SJSA1 (cell line): ENCODE measurements around the gene ANXA5. TPM values are rescaled to one million over a fixed set of nuclear protein-coding genes. Genes with fewer than 3 reads are reported as not detected.

ENCODE experiments used
- DNase-seq, 2 experiments: peaks; one replicate each; pipeline ENCODE4 v3.0.0-alpha.2; 2015 to 2020; ENCODE audit warnings: low spot score in 2 of 2, low read depth in 1 of 2
- H3K27ac ChIP-seq: fragments of 250-450 bp; sonication (Bioruptor Pico); 2 replicates; pipeline ENCODE4 v1.5.1; 2020; ENCODE audit warnings: mild to moderate bottlenecking, moderate library complexity
- H3K27me3 ChIP-seq: fragments of 250-450 bp; sonication (Bioruptor Pico); replicated peaks from 2 replicates; pipeline ENCODE4 v1.5.1; 2020; ENCODE audit warnings: mild to moderate bottlenecking, moderate library complexity
- H3K36me3 ChIP-seq: fragments of 250-450 bp; sonication (Bioruptor Pico); 2 replicates; pipeline ENCODE4 v1.5.1; 2020; ENCODE audit warnings: mild to moderate bottlenecking
- H3K4me1 ChIP-seq: fragments of 250-450 bp; sonication (Bioruptor Pico); replicated peaks from 2 replicates; pipeline ENCODE4 v1.6.1; 2021; ENCODE audit warnings: mild to moderate bottlenecking
- H3K4me3 ChIP-seq: fragments of 250-450 bp; sonication (Bioruptor Pico); 2 replicates; pipeline ENCODE4 v1.5.1; 2020; ENCODE audit warnings: mild to moderate bottlenecking
- H3K9me3 ChIP-seq: fragments of 250-450 bp; sonication (Bioruptor Pico); replicated peaks from 2 replicates; pipeline ENCODE4 v1.5.1; 2020; ENCODE audit warnings: mild to moderate bottlenecking
- total RNA-seq: library from RNA; depleted of rRNA; stranded (reverse); fragments of >200 nt; shearing (Covaris generic); gene quantifications from 2 replicates; pipeline ENCODE4 v1.2.3, GENCODE V29; 2014

ANXA5 gene
- total RNA-seq, 1 experiment from 2014 or later = 1,014 TPM

- no peaks in the 10 kb centered on the region for H3K9me3 ChIP-seq
- no peak overlapping the region for H3K4me3 ChIP-seq
- no peaks in the 10 kb centered on the region for H3K36me3 ChIP-seq
- DNase-seq = no peak
- H3K27ac ChIP-seq = no peak overlapping the region
- peaks cover 15% of the 10 kb centered on the region for H3K4me1 ChIP-seq
- H3K27me3 ChIP-seq = no peaks in the 10 kb centered on the region
These were observed 5.4 kb upstream of the ANXA5 start for GRCh38 chr4:121702136-121702535.

DNA sequence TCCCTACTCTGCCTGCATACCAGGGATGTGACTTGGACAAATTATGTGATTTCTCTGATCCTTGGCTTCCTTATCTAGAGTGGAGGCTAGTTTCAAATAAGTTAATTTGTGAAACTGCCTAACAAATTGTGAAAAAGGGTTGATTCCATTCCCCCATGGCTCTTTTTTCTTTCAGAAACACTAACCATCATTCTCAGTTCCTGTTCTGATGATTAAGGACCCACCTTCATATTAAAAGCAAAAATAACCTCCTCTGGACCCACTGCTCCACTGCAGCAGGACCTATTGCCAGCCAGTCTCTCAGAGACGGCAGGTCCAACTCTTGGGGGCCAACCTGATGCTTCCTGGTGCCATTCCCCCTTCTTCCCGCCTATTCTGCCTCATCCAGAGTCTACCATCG lies 4.5 kb upstream of the ANXA5 start:
- H3K9me3 ChIP-seq = 0 out of 2 replicates have a peak, but pooled peaks cover 3% of the 10 kb centered on the region
- no peak overlapping the region for H3K4me3 ChIP-seq
- peaks cover 5% of the 10 kb centered on the region for H3K36me3 ChIP-seq
- no peaks in the 10 kb centered on the region for H3K27me3 ChIP-seq
- DNase-seq = no peak
- H3K4me1 ChIP-seq = peaks cover 7% of the 10 kb centered on the region
- no peak overlapping the region for H3K27ac ChIP-seq

DNA sequence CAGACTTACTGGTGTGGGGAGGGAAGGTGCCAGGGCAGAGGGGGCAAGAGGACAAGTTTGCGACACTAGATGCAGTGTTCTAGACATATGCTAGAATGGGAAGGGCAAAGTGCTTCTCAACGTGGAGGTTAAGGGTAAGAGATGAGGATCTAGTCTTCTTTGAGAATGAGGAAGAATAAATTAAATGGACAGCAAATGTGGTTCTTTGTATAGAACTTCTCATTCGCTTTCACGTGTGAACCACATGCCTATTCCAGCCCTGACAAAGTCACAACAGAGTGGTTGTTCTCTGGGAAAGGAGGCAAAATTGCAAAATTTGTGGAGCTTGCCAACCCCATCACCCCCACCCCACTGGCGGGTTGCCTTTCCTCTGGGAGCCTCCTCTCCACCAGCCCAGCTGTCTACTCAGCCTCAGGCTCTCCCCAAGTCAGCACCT lies 1.5 kb upstream of the ANXA5 start:
- peaks cover 28% of the 10 kb centered on the region for H3K36me3 ChIP-seq
- no peak overlapping the region for H3K4me3 ChIP-seq
- DNase-seq = no peak
- H3K4me1 ChIP-seq = peaks cover 12% of the 10 kb centered on the region
- no peaks in the 10 kb centered on the region for H3K27me3 ChIP-seq
- 0 out of 2 replicates have a peak, but pooled peaks cover 3% of the 10 kb centered on the region for H3K9me3 ChIP-seq
- H3K27ac ChIP-seq = no peak overlapping the region

- Histone ChIP-seq H3K9me3 (0 out of 2 replicates have a peak, but pooled peaks cover 3% of the 10 kb centered on the region), H3K4me1 (peaks cover 16% of the 10 kb centered on the region), H3K27me3 (no peaks in the 10 kb centered on the region), H3K36me3 (peaks cover 35% of the 10 kb centered on the region), H3K4me3 (peak overlapping the region; percentile 97), H3K27ac (peak overlapping the region; percentile 91)
- DNase-seq = no peak
These were observed 784 bp upstream of the ANXA5 start for GRCh38 chr4:121697564-121697963.

GRCh38 chr4:121696170-121696580 lies 605 bp downstream of the ANXA5 start:
- DNase-seq = peak; percentile 71
- Histone ChIP-seq H3K4me3 (peak overlapping the region; percentile 97), H3K27me3 (no peaks in the 10 kb centered on the region), H3K4me1 (peaks cover 30% of the 10 kb centered on the region), H3K36me3 (peaks cover 46% of the 10 kb centered on the region), H3K27ac (peak overlapping the region; percentile 91), H3K9me3 (0 out of 2 replicates have a peak, but pooled peaks cover 3% of the 10 kb centered on the region)

DNA sequence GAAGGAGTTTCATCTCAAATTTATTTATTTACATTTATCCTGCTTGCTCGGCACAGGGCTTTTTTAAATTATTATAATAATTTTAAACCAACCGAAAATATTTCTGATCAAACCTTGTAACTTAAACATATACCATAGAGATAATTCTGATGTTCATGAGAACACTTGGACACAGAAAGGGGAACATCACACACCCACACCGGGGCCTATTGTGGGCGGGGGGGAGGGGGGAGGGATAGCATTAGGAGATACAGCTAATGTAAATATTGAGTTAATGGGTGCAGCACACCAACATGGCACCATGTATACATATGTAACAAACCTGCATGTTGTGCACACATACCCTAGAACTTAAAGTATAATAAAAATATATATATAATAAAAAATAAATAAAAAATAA lies 2.9 kb downstream of the ANXA5 start:
- Histone ChIP-seq H3K4me1 (peaks cover 51% of the 10 kb centered on the region), H3K27ac (no peak overlapping the region)
- DNase-seq = no peak

GRCh38 chr4:121693450-121693849 lies 3.3 kb downstream of the ANXA5 start:
- Histone ChIP-seq H3K4me1 (peaks cover 55% of the 10 kb centered on the region), H3K27ac (no peak overlapping the region), H3K36me3 (peaks cover 65% of the 10 kb centered on the region), H3K9me3 (0 out of 2 replicates have a peak, but pooled peaks cover 3% of the 10 kb centered on the region), H3K27me3 (no peaks in the 10 kb centered on the region), H3K4me3 (no peak overlapping the region)
- DNase-seq = no peak

More for the DNA sequence above, 2.9 kb downstream of the ANXA5 start:
- Histone ChIP-seq H3K36me3 (peaks cover 61% of the 10 kb centered on the region), H3K27me3 (no peaks in the 10 kb centered on the region), H3K4me3 (no peak overlapping the region), H3K9me3 (0 out of 2 replicates have a peak, but pooled peaks cover 3% of the 10 kb centered on the region)

GRCh38 chr4:121692261-121692660 lies 4.5 kb downstream of the ANXA5 start:
- DNase-seq = no peak
- H3K36me3 ChIP-seq = peaks cover 77% of the 10 kb centered on the region
- H3K27me3 ChIP-seq = no peaks in the 10 kb centered on the region
- H3K27ac ChIP-seq = peak overlapping the region; percentile 99; the same call in 1 of the 2 replicates
- H3K9me3 ChIP-seq = 0 out of 2 replicates have a peak, but pooled peaks cover 3% of the 10 kb centered on the region
- peaks cover 53% of the 10 kb centered on the region for H3K4me1 ChIP-seq
- no peak overlapping the region for H3K4me3 ChIP-seq

DNA sequence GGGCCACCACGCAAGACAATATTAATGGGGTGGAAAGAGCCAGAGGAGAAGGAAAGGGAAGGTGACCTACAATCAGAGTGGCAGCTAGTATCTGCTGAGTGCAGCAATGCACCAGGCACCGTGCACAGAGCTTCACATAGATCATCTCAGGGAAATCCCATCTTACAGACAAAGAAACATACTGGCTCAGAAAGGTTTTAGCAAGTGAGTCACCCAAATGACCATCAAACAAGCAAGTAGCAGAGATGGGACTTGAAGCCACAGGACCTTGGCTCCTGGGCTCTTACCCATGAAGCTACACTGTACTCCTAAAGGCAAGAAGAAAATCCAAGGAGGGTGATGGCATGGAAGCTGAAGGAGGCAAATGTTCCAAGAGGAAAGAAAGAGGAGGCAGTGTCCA lies 6.8 kb downstream of the ANXA5 start:
- peaks cover 84% of the 10 kb centered on the region for H3K36me3 ChIP-seq
- H3K4me1 ChIP-seq = peaks cover 53% of the 10 kb centered on the region
- no peaks in the 10 kb centered on the region for H3K9me3 ChIP-seq
- H3K27ac ChIP-seq = peak overlapping the region; percentile 99
- DNase-seq = peak; percentile 67 to 76
- no peak overlapping the region for H3K4me3 ChIP-seq
- no peaks in the 10 kb centered on the region for H3K27me3 ChIP-seq

DNA sequence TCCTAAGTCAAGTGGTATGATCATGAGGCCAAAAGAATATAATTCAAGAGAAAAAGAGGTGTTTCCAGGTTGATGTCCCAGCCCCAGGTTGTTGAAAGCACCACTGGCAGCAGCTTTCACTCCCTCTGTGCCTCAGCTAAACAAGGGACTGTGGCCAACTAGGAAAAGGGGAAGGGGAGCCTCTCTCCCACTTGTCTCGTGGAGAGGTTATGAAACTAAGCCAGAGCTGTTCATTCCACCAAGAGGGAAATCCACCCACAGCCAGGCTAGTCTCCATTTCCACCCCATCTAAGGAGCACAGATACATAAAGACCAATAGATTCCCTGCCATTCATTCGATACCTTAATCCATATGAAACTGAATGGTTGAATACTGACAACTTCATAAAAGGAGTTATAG lies 8.1 kb downstream of the ANXA5 start:
- Histone ChIP-seq H3K4me3 (no peak overlapping the region), H3K4me1 (peaks cover 50% of the 10 kb centered on the region), H3K27ac (no peak overlapping the region; the same call in 1 of the 2 replicates), H3K9me3 (no peaks in the 10 kb centered on the region), H3K36me3 (peaks cover 86% of the 10 kb centered on the region), H3K27me3 (no peaks in the 10 kb centered on the region)
- no peak for DNase-seq

DNA sequence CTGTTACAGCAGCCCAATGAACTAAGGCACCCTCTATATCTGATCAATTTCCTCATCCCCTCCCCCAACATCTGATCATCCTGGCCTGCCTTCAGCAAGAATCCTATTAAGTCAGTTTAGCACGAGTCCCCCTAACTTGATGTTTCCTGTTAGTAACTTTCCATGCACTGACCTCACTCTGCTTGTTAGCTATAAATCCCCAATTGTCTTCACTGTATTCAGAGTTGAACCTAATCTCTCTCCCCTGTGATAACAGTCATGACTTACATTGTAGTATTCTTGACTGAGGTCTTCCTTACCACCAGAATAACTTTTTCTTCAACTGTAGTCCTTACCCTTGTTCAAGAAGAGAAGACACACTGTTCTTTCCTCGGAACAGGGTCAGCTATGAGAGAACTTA lies 8.5 kb downstream of the ANXA5 start:
- Histone ChIP-seq H3K4me3 (no peak overlapping the region), H3K27ac (no peak overlapping the region), H3K27me3 (no peaks in the 10 kb centered on the region), H3K9me3 (no peaks in the 10 kb centered on the region), H3K4me1 (peaks cover 46% of the 10 kb centered on the region), H3K36me3 (peaks cover 86% of the 10 kb centered on the region)
- DNase-seq = no peak

DNA sequence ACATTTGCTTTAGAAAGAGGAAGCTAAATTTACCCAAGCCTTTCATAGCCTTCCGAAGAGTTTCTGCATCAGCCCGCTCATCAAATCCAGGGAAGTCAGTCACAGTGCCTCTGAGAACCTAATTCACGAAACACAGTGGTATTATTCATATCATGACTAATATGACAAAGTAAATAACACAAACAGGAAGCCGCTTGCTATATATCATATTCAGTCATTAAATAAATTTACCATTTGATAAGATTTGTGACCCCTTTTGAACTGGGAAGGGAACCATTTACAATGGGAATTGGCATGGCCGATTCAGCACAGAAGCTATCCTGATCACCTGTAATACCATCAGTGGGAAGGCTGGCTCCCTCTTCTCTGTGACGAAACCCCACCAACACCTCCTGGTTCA lies 10.5 kb downstream of the ANXA5 start:
- no peak overlapping the region for H3K4me3 ChIP-seq
- DNase-seq = no peak
- peaks cover 87% of the 10 kb centered on the region for H3K36me3 ChIP-seq
- H3K4me1 ChIP-seq = peaks cover 29% of the 10 kb centered on the region
- no peaks in the 10 kb centered on the region for H3K9me3 ChIP-seq
- no peak overlapping the region for H3K27ac ChIP-seq
- no peaks in the 10 kb centered on the region for H3K27me3 ChIP-seq

- Histone ChIP-seq H3K27ac (no peak overlapping the region), H3K9me3 (no peaks in the 10 kb centered on the region), H3K4me1 (peaks cover 21% of the 10 kb centered on the region), H3K4me3 (no peak overlapping the region), H3K27me3 (no peaks in the 10 kb centered on the region), H3K36me3 (peaks cover 96% of the 10 kb centered on the region)
- DNase-seq = no peak
These were observed 11.5 kb downstream of the ANXA5 start for GRCh38 chr4:121685257-121685656.

DNA sequence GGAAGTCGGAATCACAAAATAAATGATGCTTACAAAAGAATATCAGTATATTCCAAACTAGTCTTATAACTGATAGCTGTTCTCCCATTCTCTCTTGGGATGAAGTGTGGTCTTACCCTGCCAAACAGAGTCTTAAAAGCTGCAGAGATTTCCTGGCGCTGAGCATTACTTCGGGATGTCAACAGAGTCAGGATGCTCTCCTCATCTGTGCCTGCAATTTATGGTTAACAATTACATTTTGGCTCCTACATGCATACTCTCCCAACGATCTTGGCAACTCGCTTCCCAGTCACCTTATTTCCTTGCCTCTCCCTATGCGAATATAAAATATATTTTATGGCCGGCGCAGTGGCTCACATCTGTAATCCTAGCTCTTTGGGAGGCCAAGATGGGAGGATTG lies 12.2 kb downstream of the ANXA5 start:
- Histone ChIP-seq H3K36me3 (peaks cover 96% of the 10 kb centered on the region), H3K4me1 (peaks cover 18% of the 10 kb centered on the region), H3K4me3 (no peak overlapping the region), H3K9me3 (no peaks in the 10 kb centered on the region), H3K27me3 (no peaks in the 10 kb centered on the region), H3K27ac (no peak overlapping the region)
- no peak for DNase-seq

- Histone ChIP-seq H3K36me3 (peaks cover 96% of the 10 kb centered on the region), H3K4me3 (no peak overlapping the region), H3K27ac (no peak overlapping the region), H3K9me3 (no peaks in the 10 kb centered on the region), H3K4me1 (peaks cover 13% of the 10 kb centered on the region), H3K27me3 (no peaks in the 10 kb centered on the region)
- no peak for DNase-seq
These were observed 12.8 kb downstream of the ANXA5 start for GRCh38 chr4:121684016-121684415.
